Osteoblast (primary cell): ENCODE data around the gene SH3TC1. TPM values are rescaled to one million over a fixed set of nuclear protein-coding genes. Genes with fewer than 3 reads are reported as not detected.

Source experiments
- DNase-seq: peaks from one replicate; pipeline ENCODE4 v3.0.0; 2011; ENCODE audit warnings: low spot score, mixed read lengths; ENCODE audit not compliant: insufficient read length; ENCODE audit errors: missing footprints
- H2AFZ ChIP-seq: 2 replicates; pipeline ENCODE4 v1.6.0; 2011; ENCODE audit warnings: mild to moderate bottlenecking, low read length
- H3K27ac ChIP-seq: 2 replicates; pipeline ENCODE4 v1.5.1; 2011; ENCODE audit warnings: mild to moderate bottlenecking, low read depth, low read length, moderate library complexity
- H3K27me3 ChIP-seq: 2 replicates; pipeline ENCODE4 v1.6.0; 2012; ENCODE audit warnings: mild to moderate bottlenecking, control low read depth, inconsistent platforms, low read length, moderate library complexity; ENCODE audit not compliant: insufficient read depth
- H3K36me3 ChIP-seq: 2 replicates; pipeline ENCODE4 v1.5.1; 2011; ENCODE audit warnings: mild to moderate bottlenecking, low read length, control low read depth, moderate library complexity; ENCODE audit not compliant: insufficient read depth
- H3K4me1 ChIP-seq: 2 replicates; pipeline ENCODE4 v1.5.1; 2011; ENCODE audit warnings: mild to moderate bottlenecking, low read length, control low read depth, moderate library complexity; ENCODE audit not compliant: insufficient read depth
- H3K4me2 ChIP-seq: 2 replicates; pipeline ENCODE4 v1.6.0; 2011; ENCODE audit warnings: mild to moderate bottlenecking, low read length; ENCODE audit not compliant: insufficient read depth
- H3K4me3 ChIP-seq: fragments of 200-600 bp; sonication (generic); 3 replicates; pipeline ENCODE4 v1.5.1; 2012; ENCODE audit warnings: mild to moderate bottlenecking, low read length, inconsistent platforms; ENCODE audit not compliant: insufficient read depth
- H3K79me2 ChIP-seq: 2 replicates; pipeline ENCODE4 v1.6.0; 2012; ENCODE audit warnings: mild to moderate bottlenecking, low read length, control low read depth, inconsistent platforms; ENCODE audit not compliant: insufficient read depth
- H3K9me3 ChIP-seq: 2 replicates; pipeline ENCODE4 v1.5.1; 2011; ENCODE audit warnings: low read depth, low read length, control low read depth
- H4K20me1 ChIP-seq: 2 replicates; pipeline ENCODE4 v1.6.0; 2012; ENCODE audit warnings: mild to moderate bottlenecking, low read length, control low read depth; ENCODE audit not compliant: insufficient read depth
- total RNA-seq: library from RNA; depleted of rRNA; stranded (reverse); fragments of >200 nt; gene quantifications from 2 replicates; pipeline ENCODE4 v1.2.3, GENCODE V29; 2012
- TF ChIP-seq, protein P1 (sequence below): IDR thresholded peaks from 2 replicates; pipeline ENCODE4 v1.5.1; 2011; ENCODE audit warnings: mild to moderate bottlenecking, low read depth, low read length, moderate library complexity; ENCODE audit errors: extremely low read depth

SH3TC1 gene
- total RNA-seq, 1 donor, result 3.6 TPM

DNA sequence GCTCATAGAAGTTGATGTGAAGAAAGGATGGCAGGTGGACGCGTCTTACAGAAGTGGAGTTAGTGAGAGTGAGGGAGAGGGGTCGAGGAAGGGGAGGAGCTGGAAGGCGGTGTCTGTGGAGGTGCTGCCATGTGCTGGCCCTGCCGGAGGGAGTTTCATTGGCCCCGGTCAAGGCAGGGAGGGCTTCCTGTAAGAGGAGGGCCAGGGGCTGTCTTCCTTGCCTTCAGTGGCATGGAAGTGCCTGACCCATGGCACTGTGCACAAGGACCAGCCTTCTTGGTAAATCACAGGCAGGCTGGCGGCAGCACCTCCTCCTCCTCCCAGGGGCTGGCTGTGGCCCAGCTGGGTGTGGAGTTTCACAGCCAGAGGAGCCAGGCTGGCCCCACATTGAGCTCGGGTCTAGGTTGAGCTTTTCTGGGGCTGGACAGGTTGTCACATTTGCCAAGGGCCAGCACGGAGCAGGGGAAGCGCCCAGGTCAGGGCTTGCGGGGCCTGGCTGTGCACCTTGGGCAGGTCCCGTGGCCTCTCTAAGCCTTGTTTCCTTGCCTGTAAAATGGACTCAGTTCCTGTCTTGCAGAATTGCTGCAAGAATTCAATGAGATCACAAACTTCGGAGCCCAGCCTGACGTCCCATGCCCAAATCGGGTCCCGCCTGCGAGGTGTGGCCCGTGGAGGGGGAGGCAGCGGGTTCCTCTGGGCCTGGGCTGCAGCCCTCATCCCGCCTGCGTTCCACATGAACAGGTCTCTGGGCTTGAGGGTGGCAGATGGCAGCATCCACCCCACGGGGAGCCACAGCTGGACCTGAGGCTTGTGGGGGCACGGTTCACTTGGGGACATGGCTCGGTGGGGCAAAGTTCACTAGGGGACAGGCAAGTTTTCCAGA lies 77.5 kb downstream of the SH3TC1 start:
- no peak overlapping the region for H2AFZ ChIP-seq
- H3K4me2 ChIP-seq, result no peak overlapping the region
- no peaks in the 10 kb centered on the region for H4K20me1 ChIP-seq
- no peaks in the 10 kb centered on the region for H3K79me2 ChIP-seq
- TF ChIP-seq, protein P1, sequence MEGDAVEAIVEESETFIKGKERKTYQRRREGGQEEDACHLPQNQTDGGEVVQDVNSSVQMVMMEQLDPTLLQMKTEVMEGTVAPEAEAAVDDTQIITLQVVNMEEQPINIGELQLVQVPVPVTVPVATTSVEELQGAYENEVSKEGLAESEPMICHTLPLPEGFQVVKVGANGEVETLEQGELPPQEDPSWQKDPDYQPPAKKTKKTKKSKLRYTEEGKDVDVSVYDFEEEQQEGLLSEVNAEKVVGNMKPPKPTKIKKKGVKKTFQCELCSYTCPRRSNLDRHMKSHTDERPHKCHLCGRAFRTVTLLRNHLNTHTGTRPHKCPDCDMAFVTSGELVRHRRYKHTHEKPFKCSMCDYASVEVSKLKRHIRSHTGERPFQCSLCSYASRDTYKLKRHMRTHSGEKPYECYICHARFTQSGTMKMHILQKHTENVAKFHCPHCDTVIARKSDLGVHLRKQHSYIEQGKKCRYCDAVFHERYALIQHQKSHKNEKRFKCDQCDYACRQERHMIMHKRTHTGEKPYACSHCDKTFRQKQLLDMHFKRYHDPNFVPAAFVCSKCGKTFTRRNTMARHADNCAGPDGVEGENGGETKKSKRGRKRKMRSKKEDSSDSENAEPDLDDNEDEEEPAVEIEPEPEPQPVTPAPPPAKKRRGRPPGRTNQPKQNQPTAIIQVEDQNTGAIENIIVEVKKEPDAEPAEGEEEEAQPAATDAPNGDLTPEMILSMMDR, result no peak
- no peaks in the 10 kb centered on the region for H3K9me3 ChIP-seq
- peak; percentile 92 for DNase-seq
- H3K36me3 ChIP-seq, result no peaks in the 10 kb centered on the region
- H3K4me3 ChIP-seq, result no peak overlapping the region
- peaks cover 33% of the 10 kb centered on the region for H3K4me1 ChIP-seq
- H3K27ac ChIP-seq, result no peak overlapping the region
- H3K27me3 ChIP-seq, result no peaks in the 10 kb centered on the region

DNA sequence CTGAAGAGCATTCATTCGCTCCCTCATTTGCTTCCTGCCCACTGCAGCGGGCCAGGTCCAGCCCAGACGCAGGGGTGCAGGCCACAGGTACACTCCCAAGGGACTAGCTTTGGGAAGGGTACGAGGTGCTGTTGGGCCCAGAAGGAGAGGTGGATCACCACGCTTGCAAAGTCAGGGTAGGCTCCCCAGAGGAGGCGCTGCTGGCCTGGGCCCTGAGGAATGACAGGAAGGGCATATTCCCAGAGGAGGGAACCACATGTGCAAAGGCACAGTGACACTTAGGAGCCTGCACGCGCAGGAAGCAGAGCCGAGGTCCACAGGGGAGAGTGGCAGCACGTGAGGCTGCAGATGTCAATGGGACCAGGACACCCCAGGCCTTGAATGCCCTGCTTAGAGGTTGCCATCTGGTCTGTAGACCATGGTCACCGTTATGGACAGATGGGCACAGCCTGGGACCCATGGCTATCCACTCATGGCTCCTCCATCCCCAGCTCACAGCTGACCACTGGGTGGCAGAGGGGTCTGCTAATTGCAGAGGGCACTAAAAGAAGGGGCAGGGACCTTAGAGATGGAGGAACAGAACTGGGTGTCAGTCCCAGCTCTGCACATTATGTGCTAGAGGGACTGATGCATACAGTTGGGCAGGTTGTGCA lies 78.4 kb downstream of the SH3TC1 start:
- H3K36me3 ChIP-seq, result no peaks in the 10 kb centered on the region
- no peaks in the 10 kb centered on the region for H3K27me3 ChIP-seq
- H3K27ac ChIP-seq, result peak overlapping the region; percentile 64
- no peaks in the 10 kb centered on the region for H3K79me2 ChIP-seq
- H3K9me3 ChIP-seq, result no peaks in the 10 kb centered on the region
- no peak overlapping the region for H2AFZ ChIP-seq
- no peak overlapping the region for H3K4me3 ChIP-seq
- TF ChIP-seq, protein P1, result no peak
- no peaks in the 10 kb centered on the region for H4K20me1 ChIP-seq
- peak; percentile 77 for DNase-seq
- H3K4me1 ChIP-seq, result peaks cover 33% of the 10 kb centered on the region
- H3K4me2 ChIP-seq, result no peak overlapping the region

DNA sequence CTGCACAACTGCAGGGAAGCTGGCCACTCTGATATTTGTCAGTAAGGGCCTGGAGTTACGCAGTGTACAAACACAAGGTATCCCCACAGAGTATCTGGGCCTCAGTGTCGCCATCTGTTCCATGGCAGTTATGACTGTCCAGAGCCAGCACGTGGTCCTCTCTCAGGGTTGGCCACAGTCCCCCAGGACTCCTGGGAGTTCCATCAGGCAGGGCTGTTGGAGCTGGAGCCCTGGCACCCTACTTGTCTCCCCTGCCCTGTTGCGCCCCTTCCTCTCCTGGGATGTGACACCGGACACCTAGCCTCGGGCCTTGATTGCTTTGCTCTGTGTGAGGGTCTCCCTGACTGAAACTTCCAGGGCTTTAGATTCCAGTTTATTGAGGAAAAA lies 78.9 kb downstream of the SH3TC1 start:
- Histone ChIP-seq H3K36me3 (no peaks in the 10 kb centered on the region), H4K20me1 (no peaks in the 10 kb centered on the region), H3K9me3 (no peaks in the 10 kb centered on the region), H3K27me3 (no peaks in the 10 kb centered on the region), H3K27ac (peak overlapping the region; percentile 64), H3K79me2 (no peaks in the 10 kb centered on the region), H2AFZ (peak overlapping the region; percentile 54), H3K4me3 (peak overlapping the region; percentile 6), H3K4me1 (peaks cover 33% of the 10 kb centered on the region), H3K4me2 (peak overlapping the region; percentile 55)
- DNase-seq, result peak; percentile 89
- TF ChIP-seq, protein P1, result no peak
